Measurements from ENCODE around the gene ANO10. TPM values are rescaled to one million over a fixed set of nuclear protein-coding genes. Genes with fewer than 3 reads are reported as not detected.

The ANO10 gene
- total RNA-seq, 6 experiments from 2014 or later, result 10.5 to 24.1 (median 13.6) TPM

DNA sequence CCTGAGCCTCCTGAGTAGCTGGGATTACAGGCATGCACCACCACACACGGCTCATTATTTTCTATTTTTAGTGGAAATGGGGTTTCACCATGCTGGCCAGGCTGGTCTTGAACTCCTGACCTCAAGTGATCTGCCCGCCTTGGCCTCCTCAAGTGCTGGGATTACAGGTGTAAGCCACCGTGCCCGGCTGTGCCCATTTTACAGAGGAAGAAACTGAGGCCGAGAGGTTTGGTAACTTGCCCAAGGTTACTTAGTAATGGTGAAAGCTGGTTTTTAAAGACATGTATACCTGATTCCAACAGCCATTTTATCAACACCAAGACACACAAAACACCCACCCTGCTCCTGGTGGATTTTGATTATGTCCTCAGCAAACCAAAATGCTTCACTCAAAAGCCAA is 206.7 kb downstream of the ANO10 start:
- WGBS (ENCODE audit: insufficient coverage, low coverage, low lambda C conversion rate, missing lambda C conversion rate), result 97% methylated on average over 4 of the region's 5 CpGs
- intact Hi-C loops (cut with DNase I), result no loop called here
- no peak overlapping the region for H3K27ac ChIP-seq
- TF ChIP-seq POLR2A (IDR thresholded peaks at IDR 0.05), result no peak
- TF ChIP-seq, protein P1, sequence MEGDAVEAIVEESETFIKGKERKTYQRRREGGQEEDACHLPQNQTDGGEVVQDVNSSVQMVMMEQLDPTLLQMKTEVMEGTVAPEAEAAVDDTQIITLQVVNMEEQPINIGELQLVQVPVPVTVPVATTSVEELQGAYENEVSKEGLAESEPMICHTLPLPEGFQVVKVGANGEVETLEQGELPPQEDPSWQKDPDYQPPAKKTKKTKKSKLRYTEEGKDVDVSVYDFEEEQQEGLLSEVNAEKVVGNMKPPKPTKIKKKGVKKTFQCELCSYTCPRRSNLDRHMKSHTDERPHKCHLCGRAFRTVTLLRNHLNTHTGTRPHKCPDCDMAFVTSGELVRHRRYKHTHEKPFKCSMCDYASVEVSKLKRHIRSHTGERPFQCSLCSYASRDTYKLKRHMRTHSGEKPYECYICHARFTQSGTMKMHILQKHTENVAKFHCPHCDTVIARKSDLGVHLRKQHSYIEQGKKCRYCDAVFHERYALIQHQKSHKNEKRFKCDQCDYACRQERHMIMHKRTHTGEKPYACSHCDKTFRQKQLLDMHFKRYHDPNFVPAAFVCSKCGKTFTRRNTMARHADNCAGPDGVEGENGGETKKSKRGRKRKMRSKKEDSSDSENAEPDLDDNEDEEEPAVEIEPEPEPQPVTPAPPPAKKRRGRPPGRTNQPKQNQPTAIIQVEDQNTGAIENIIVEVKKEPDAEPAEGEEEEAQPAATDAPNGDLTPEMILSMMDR (IDR thresholded peaks at IDR 0.05), result no peak
- ATAC-seq (no peak), DNase-seq (no peak)
- H3K4me1 ChIP-seq, result no peaks in the 10 kb centered on the region
- H3K36me3 ChIP-seq, result no peaks in the 10 kb centered on the region
- no peaks in the 10 kb centered on the region for H3K27me3 ChIP-seq
- no peak overlapping the region for H3K4me3 ChIP-seq
- H3K9me3 ChIP-seq, result no peaks in the 10 kb centered on the region

DNA sequence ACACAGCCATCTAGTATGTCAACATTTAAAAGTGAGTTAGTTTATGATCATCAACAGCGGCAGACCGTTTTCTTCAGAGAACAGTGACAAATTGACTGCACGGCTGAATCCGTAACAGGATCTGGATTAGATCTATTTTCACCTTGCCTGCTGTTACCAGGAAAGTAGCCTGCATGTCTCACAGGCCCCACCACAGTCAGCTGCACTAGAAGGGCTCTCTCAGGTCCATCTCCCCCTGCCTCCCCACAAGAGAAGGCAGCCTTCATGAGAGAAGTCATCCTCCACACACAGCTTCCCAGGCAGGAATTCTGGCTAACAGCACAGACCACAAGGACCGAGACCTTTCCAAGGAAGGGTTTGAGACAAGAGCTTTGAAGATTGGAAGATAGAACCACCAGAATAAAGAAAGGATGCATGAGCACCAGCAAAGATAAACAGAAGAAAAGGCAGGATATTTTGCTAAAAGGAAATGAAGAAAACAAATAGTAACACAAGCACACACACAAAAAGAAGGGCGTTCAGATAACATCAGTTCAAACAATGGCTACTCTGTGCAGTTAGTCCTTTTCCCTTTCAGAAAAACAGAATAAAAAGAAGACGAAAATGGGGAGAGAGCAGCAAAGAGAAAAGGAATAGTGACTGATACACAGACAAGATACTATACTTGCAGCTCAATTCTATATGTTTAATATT is 208.0 kb downstream of the ANO10 start:
- intact Hi-C loops (cut with DNase I), result no loop called here
- Histone ChIP-seq H3K27ac (no peak overlapping the region), H3K36me3 (no peaks in the 10 kb centered on the region), H3K27me3 (no peaks in the 10 kb centered on the region), H3K9me3 (no peaks in the 10 kb centered on the region), H3K4me3 (no peak overlapping the region), H3K4me1 (no peaks in the 10 kb centered on the region)
- no peak for TF ChIP-seq POLR2A (IDR thresholded peaks at IDR 0.05)
- TF ChIP-seq, protein P1 (IDR thresholded peaks at IDR 0.05), result no peak
- 70% methylated on average over 2 of the region's 7 CpGs for WGBS (ENCODE audit: insufficient coverage, low coverage, low lambda C conversion rate, missing lambda C conversion rate)
- ATAC-seq (no peak), DNase-seq (no peak)

DNA sequence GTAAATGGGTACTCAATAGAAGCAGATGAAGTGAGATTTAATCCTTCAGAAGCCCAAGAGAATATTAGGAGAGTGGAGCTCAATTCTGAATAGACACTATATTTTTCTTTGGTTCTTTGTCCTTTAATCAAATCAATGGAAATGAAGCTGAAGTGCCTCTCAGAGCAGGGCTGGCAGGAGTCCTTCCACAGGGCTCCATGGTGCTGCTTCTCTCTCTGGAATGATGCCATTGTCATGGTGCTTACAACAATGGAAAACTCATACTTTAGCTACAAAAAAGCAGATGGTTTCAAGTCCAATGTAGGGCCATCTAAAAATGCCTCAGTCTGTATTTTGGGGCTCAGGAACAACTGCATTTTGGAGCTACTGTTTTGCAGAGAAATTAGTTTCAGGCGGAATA is 210.4 kb downstream of the ANO10 start:
- H3K9me3 ChIP-seq, result no peaks in the 10 kb centered on the region
- intact Hi-C loops (cut with DNase I), result no loop called here
- H3K4me1 ChIP-seq, result no peaks in the 10 kb centered on the region
- H3K27me3 ChIP-seq, result no peaks in the 10 kb centered on the region
- H3K4me3 ChIP-seq, result no peak overlapping the region
- H3K36me3 ChIP-seq, result no peaks in the 10 kb centered on the region
- no peak overlapping the region for H3K27ac ChIP-seq
- WGBS (ENCODE audit: insufficient coverage, low coverage, low lambda C conversion rate, missing lambda C conversion rate), result 100% methylated on average over 1 of the region's 1 CpG
- DNase-seq, result no peak
- TF ChIP-seq POLR2A (IDR thresholded peaks at IDR 0.05), result no peak
- TF ChIP-seq, protein P1 (IDR thresholded peaks at IDR 0.05), result no peak
- no peak for ATAC-seq

DNA sequence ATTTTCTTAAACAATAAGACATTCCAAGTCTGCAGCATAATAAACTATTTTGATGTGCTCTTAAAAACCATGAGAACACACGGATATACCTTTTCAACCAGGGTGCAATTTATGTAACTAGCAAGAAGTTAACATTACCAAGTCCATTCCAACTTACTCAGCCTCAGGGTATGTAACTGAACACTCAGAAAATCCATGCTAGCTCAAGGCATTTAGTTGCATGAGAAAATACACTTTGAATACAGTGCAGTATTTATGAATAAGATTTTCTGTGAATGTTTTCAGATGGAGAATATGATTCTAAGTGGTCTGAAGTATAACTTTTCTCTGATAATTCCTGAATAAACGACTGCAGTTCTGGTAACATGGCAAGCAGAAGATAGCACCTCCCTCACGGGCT is 211.2 kb downstream of the ANO10 start:
- WGBS (ENCODE audit: insufficient coverage, low coverage, low lambda C conversion rate, missing lambda C conversion rate), result 89% methylated on average over 3 of the region's 3 CpGs
- Histone ChIP-seq H3K4me3 (no peak overlapping the region), H3K27ac (no peak overlapping the region)

More for the DNA sequence above, 211.2 kb downstream of the ANO10 start:
- ATAC-seq, result no peak
- Histone ChIP-seq H3K4me1 (no peaks in the 10 kb centered on the region), H3K9me3 (no peaks in the 10 kb centered on the region), H3K36me3 (no peaks in the 10 kb centered on the region), H3K27me3 (no peaks in the 10 kb centered on the region)
- DNase-seq, result no peak
- TF ChIP-seq, protein P1 (IDR thresholded peaks at IDR 0.05), result no peak
- TF ChIP-seq POLR2A (IDR thresholded peaks at IDR 0.05), result no peak
- intact Hi-C loops (cut with DNase I), result no loop called here
